ENCODE data around the gene VPS39.

DNA sequence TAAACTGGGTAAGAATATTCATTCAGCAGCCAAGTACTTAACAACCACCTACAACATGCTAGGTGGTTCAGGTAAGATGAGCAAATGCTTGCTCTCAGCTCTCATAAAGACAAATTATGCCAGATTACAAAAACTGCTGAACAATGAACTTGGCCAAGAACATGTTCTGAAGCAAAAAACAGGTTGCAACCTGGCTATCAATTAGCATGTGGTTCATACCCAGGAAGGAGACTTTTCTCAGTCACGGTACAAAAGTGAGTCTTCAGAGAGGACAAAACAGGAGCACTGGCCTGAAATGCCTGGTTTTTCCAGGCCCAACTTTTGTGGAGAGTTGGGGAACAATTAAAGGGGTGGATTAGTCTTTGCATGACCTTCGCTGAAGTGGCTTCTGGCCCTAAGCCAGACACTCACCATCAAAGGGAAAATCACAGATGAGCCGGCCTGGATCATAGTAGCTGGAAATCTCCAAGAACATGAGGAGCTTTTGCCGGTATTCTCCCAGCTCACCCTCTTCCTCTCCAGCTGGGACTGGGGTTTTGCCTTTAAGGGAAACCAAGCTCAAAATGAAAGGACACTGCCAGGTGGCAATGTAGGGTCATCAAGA is 44.1 kb downstream of the VPS39 start:
- TF ChIP-seq SIN3A (IDR thresholded peaks at IDR 0.05; ENCODE audit: borderline replicate concordance, insufficient read depth, low read depth, low read length), result no peak
- TF ChIP-seq CTCF (IDR thresholded peaks at IDR 0.05), result no peak
- no peak for TF ChIP-seq TCF7L2 (IDR thresholded peaks at IDR 0.05; ENCODE audit: low read depth, low read length)
- no peak for TF ChIP-seq POLR2AphosphoS5 (IDR thresholded peaks at IDR 0.05; ENCODE audit: low read depth, low read length)
- TF ChIP-seq, protein P1, sequence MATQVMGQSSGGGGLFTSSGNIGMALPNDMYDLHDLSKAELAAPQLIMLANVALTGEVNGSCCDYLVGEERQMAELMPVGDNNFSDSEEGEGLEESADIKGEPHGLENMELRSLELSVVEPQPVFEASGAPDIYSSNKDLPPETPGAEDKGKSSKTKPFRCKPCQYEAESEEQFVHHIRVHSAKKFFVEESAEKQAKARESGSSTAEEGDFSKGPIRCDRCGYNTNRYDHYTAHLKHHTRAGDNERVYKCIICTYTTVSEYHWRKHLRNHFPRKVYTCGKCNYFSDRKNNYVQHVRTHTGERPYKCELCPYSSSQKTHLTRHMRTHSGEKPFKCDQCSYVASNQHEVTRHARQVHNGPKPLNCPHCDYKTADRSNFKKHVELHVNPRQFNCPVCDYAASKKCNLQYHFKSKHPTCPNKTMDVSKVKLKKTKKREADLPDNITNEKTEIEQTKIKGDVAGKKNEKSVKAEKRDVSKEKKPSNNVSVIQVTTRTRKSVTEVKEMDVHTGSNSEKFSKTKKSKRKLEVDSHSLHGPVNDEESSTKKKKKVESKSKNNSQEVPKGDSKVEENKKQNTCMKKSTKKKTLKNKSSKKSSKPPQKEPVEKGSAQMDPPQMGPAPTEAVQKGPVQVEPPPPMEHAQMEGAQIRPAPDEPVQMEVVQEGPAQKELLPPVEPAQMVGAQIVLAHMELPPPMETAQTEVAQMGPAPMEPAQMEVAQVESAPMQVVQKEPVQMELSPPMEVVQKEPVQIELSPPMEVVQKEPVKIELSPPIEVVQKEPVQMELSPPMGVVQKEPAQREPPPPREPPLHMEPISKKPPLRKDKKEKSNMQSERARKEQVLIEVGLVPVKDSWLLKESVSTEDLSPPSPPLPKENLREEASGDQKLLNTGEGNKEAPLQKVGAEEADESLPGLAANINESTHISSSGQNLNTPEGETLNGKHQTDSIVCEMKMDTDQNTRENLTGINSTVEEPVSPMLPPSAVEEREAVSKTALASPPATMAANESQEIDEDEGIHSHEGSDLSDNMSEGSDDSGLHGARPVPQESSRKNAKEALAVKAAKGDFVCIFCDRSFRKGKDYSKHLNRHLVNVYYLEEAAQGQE (IDR thresholded peaks at IDR 0.05; ENCODE audit: insufficient read depth in 1 of 2, low read depth in 2 of 2, low read length in 1 of 2), result no peak

All from Panc1 (cell line).